Middle frontal gyrus (tissue), 1 donor: ENCODE measurements around the gene ZBTB4.
A peak's percentile ranks its signal among the peaks of the same experiment; 100 is the strongest.
"Not testable (repeated sequence)": the region's sequence is repeated elsewhere in the genome, so short reads cannot be mapped to it uniquely, and the experiment has no call there.

ENCODE experiments used
- DNase-seq: peaks from one replicate; pipeline ENCODE4 v3.0.0-alpha.2; 2015; ENCODE audit warnings: low spot score; ENCODE audit errors: extremely low spot score

The ZBTB4 gene

GRCh38 chr17:7470457-7470973 lies 8.9 kb downstream of the ZBTB4 start:
- DNase-seq = not testable (repeated sequence)

- not testable (repeated sequence) for DNase-seq
Observed at GRCh38 chr17:7469843-7470242, 9.6 kb downstream of the ZBTB4 start.

GRCh38 chr17:7468804-7469389 lies 10.5 kb downstream of the ZBTB4 start:
- DNase-seq = no peak

GRCh38 chr17:7468290-7468689 lies 11.1 kb downstream of the ZBTB4 start:
- DNase-seq = no peak

GRCh38 chr17:7467498-7467897 lies 11.9 kb downstream of the ZBTB4 start:
- DNase-seq = no peak

- DNase-seq = no peak
Observed at GRCh38 chr17:7466639-7467341, 12.6 kb downstream of the ZBTB4 start.

GRCh38 chr17:7466318-7466638 lies 13.2 kb downstream of the ZBTB4 start:
- DNase-seq = no peak

- DNase-seq = no peak
Observed at GRCh38 chr17:7465597-7466275, 13.7 kb downstream of the ZBTB4 start.

- DNase-seq = no peak
Observed at GRCh38 chr17:7464081-7464480, 15.3 kb downstream of the ZBTB4 start.

- DNase-seq = no peak
Observed at GRCh38 chr17:7463372-7463846, 16.0 kb downstream of the ZBTB4 start.

GRCh38 chr17:7462474-7463371 lies 16.7 kb downstream of the ZBTB4 start:
- no peak for DNase-seq

GRCh38 chr17:7460850-7461660 lies 18.4 kb downstream of the ZBTB4 start:
- DNase-seq = no peak

GRCh38 chr17:7459961-7460545 lies 19.4 kb downstream of the ZBTB4 start:
- DNase-seq = no peak

GRCh38 chr17:7448461-7448860 lies 31.0 kb downstream of the ZBTB4 start:
- no peak for DNase-seq

GRCh38 chr17:7445619-7445968 lies 33.8 kb downstream of the ZBTB4 start:
- no peak for DNase-seq

GRCh38 chr17:7444682-7445618 lies 34.5 kb downstream of the ZBTB4 start, which contains the start of gene CHRNB1:
TSS of gene CHRNB1 (plus strand) at chr17:7445061. CDS start at chr17:7445128, 67 bp downstream.
- DNase-seq = peak; percentile 31

GRCh38 chr17:7443499-7444485 lies 35.6 kb downstream of the ZBTB4 start:
- no peak for DNase-seq

- no peak for DNase-seq
Observed at GRCh38 chr17:7442142-7442541, 37.3 kb downstream of the ZBTB4 start.
